Sigmoid colon (tissue), 7 donors: ENCODE measurements around the gene PRPS1L1. TPM values are rescaled to one million over a fixed set of nuclear protein-coding genes. Genes with fewer than 3 reads are reported as not detected.

Experiments used
- DNase-seq: peaks from one replicate; pipeline ENCODE4 v3.0.0-alpha.2; 2019
- H3K27ac ChIP-seq, 4 donors: fragments of 200-600 bp; sonication (generic); one replicate each; pipeline ENCODE4 v1.5.1; 2016 to 2019; ENCODE audit warnings: mild to moderate bottlenecking in 1 of 4
- H3K27me3 ChIP-seq, 3 donors: fragments of 200-600 bp; sonication (generic); one replicate each; pipeline ENCODE4 v1.5.1; 2019; ENCODE audit warnings: mild to moderate bottlenecking in 1 of 3
- H3K36me3 ChIP-seq, 4 donors: fragments of 200-600 bp; sonication (generic); one replicate each; pipeline ENCODE4 v1.5.1; 2016 to 2019
- H3K4me1 ChIP-seq, 4 donors: fragments of 200-600 bp; sonication (generic); one replicate each; pipeline ENCODE4 v1.5.1; 2017 to 2019
- H3K4me3 ChIP-seq, 4 donors: fragments of 200-600 bp; sonication (generic); one replicate each; pipeline ENCODE4 v1.5.1; 2017 to 2019; ENCODE audit warnings: mild to moderate bottlenecking in 2 of 4, moderate library complexity in 1 of 4
- H3K9me3 ChIP-seq, 4 donors: fragments of 200-600 bp in 3 of 4; sonication (generic) in 3 of 4; one replicate each; pipeline versions ENCODE4 v1.5.1 to v1.6.1; 2013 to 2019
- CTCF ChIP-seq, 4 experiments: fragments of 450-650 bp in 3 of 4; fragments of 200-600 bp in 1 of 4; IDR thresholded peaks; one replicate each; pipeline ENCODE4 v1.5.1; 2016 to 2019; ENCODE audit warnings: antibody characterized with exemption in 4 of 4, mild to moderate bottlenecking in 3 of 4, moderate library complexity in 2 of 4
- EP300 ChIP-seq, 4 donors: sonication (generic); formaldehyde crosslinking; IDR thresholded peaks; one replicate each; pipeline ENCODE4 v1.6.1; 2017; ENCODE audit warnings: antibody characterized with exemption in 4 of 4
- POLR2A ChIP-seq, 2 donors: fragments of 450-650 bp; IDR thresholded peaks; one replicate each; pipeline ENCODE4 v1.6.1; 2016; ENCODE audit warnings: antibody characterized with exemption in 2 of 2, mild to moderate bottlenecking in 2 of 2, moderate library complexity in 2 of 2
- POLR2AphosphoS5 ChIP-seq, 4 donors: sonication (generic); formaldehyde crosslinking; IDR thresholded peaks; one replicate each; pipeline ENCODE4 v1.6.1; 2017; ENCODE audit warnings: antibody characterized with exemption in 4 of 4
- WGBS, 2 donors: extraction: QIAGEN DNeasy Blood & Tissue Kit; methylation state at CpG; one replicate each; pipeline ENCODE4 v1.1.7; 2013; 5-methylcytosine and 5-hydroxymethylcytosine counted together
- intact Hi-C: fragments of 100-400 bp; cut with DNase I; formaldehyde crosslinking; loops from one replicate; pipeline ENCODE4 v1.15.1; 2023
- polyA plus RNA-seq, 3 donors: library from polyadenylated mRNA; stranded (reverse); fragments of 200-250 nt; gene quantifications; one replicate each; pipeline ENCODE4 v1.2.3, GENCODE V29; 2013
- total RNA-seq, 4 donors: library from RNA; depleted of rRNA; stranded (reverse); fragments of >200 nt; gene quantifications; one replicate each; pipeline ENCODE4 v1.1.0, GENCODE V29; 2016
- donor health status: healthy with polysubstance abuse.
- donor health status: Bipolar disorder and iron deficiency.
- donor health status: healthy.

Gene PRPS1L1
- total and polyA plus RNA-seq, 7 donors: not detected

GRCh38 chr7:17984288-17984687, 43.4 kb downstream of the PRPS1L1 start:
- 21 to 78% methylated on average over 1 of the region's 1 CpG for WGBS, 2 donors
- intact Hi-C loops: no loop called here

GRCh38 chr7:17983221-17984062, 44.2 kb downstream of the PRPS1L1 start:
- Histone ChIP-seq H3K9me3 (no peaks in the 10 kb centered on the region), H3K27me3 (no peaks in the 10 kb centered on the region), H3K4me1 (peaks cover 0 to 15% (median 9%) of the 10 kb centered on the region in 4 donors), H3K27ac (no peak overlapping the region), H3K4me3 (no peak overlapping the region), H3K36me3 (no peaks in the 10 kb centered on the region)
- DNase-seq: no peak
- TF ChIP-seq POLR2A (IDR thresholded peaks at IDR 0.05) (no peak), EP300 (IDR thresholded peaks at IDR 0.05) (no peak), POLR2AphosphoS5 (IDR thresholded peaks at IDR 0.05) (no peak), CTCF (IDR thresholded peaks at IDR 0.05) (no peak)
- 12 to 60% methylated on average over 3 of the region's 3 CpGs for WGBS, 2 donors
- intact Hi-C loops: no loop called here

More at GRCh38 chr7:17984288-17984687, 43.4 kb downstream of the PRPS1L1 start:
- Histone ChIP-seq H3K27ac (no peak overlapping the region), H3K27me3 (no peaks in the 10 kb centered on the region), H3K4me3 (no peak overlapping the region), H3K4me1 (peaks cover 0 to 15% (median 9%) of the 10 kb centered on the region in 4 donors), H3K9me3 (no peaks in the 10 kb centered on the region), H3K36me3 (no peaks in the 10 kb centered on the region)
- no peak for DNase-seq
- TF ChIP-seq EP300 (IDR thresholded peaks at IDR 0.05): no peak
- TF ChIP-seq POLR2AphosphoS5 (IDR thresholded peaks at IDR 0.05): no peak
- no peak for TF ChIP-seq POLR2A (IDR thresholded peaks at IDR 0.05)

- DNase-seq: no peak
- Histone ChIP-seq H3K4me3 (no peak overlapping the region), H3K36me3 (no peaks in the 10 kb centered on the region), H3K4me1 (no peaks in the 10 kb centered on the region), H3K9me3 (no peaks in the 10 kb centered on the region), H3K27ac (no peak overlapping the region), H3K27me3 (no peaks in the 10 kb centered on the region)
- TF ChIP-seq EP300 (IDR thresholded peaks at IDR 0.05): no peak
- TF ChIP-seq POLR2AphosphoS5 (IDR thresholded peaks at IDR 0.05): no peak
- no peak for TF ChIP-seq CTCF (IDR thresholded peaks at IDR 0.05)
- TF ChIP-seq POLR2A (IDR thresholded peaks at IDR 0.05): no peak
- 48 to 49% methylated on average over 2 of the region's 2 CpGs for WGBS, 2 donors
- intact Hi-C loops: loop anchor here (10.0 kb wide), 1 partner anchor 368 kb away; no protein-coding TSS in a partner anchor
These were observed 50.7 kb downstream of the PRPS1L1 start for GRCh38 chr7:17976952-17977351.

Other genes starting within 250 kb of the PRPS1L1 start
- gene SNX13, start 87.4 kb downstream of the PRPS1L1 start, total RNA-seq: 10 to 100 TPM; 43.8 to 80.9 (median 52.0) TPM
- 10 to 100 TPM in 2 of 3 donors, 1 to 10 TPM in 1; 9.6 to 12.1 (median 10.2) TPM for gene SNX13, start 87.4 kb downstream of the PRPS1L1 start, polyA plus RNA-seq